ENCODE data around the gene COLGALT1.

GRCh38 chr19:17620696-17621095 lies 65.2 kb downstream of the COLGALT1 start:
- TF ChIP-seq CTCF (IDR thresholded peaks at IDR 0.05; ENCODE audit: low read depth, low read length, poor library complexity, severe bottlenecking) (no peak), EZH2phosphoT487 (IDR thresholded peaks at IDR 0.05; ENCODE audit: borderline replicate concordance, low read length) (no peak)
